Pericardium fibroblast (primary cell): ENCODE results near the gene MRPS35. TPM values are rescaled to one million over a fixed set of nuclear protein-coding genes. Genes with fewer than 3 reads are reported as not detected.

Experiments
- total RNA-seq: library from RNA; depleted of rRNA; stranded (reverse); fragments of >200 nt; gene quantifications from 2 replicates; pipeline ENCODE4 v1.2.3, GENCODE V29; 2015

Gene MRPS35
- total RNA-seq = 43.1 and 44.7 TPM in 2 replicates

DNA sequence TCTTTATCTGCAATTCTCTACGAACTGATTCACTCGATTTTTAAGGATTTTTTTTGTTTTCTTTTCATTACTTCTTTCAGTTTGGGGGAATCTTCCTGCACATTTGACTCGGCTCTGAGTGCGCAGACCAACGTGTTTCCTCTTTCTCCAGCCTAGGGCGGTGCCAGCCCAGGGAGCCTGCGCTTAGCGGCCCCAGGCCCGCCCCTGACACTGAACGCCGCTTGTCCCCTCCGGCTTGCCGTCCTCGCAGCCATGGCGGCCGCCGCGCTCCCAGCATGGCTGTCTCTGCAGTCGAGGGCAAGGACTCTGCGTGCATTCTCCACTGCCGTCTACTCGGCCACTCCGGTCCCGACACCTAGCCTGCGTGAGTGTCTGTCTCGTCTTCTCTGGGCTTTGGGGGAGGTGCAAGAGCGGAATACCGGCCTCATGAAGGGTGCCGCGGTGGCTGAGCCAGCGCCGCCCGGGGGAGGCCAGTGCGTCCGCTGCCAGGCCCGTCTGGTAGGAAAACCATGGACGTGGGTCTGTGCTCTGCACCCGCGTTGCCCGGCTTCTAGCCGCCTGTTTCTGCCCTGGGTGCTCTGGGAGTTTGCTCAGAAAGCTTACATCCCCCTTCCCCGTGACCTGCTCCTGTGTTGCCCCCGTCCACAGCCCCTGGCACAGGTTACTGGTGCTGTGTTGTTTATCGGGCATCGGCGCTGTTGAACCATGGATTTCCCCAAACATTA lies at the start of gene MRPS35:
MRPS35 (plus strand) TSS at position 241 of the 725 bp plus-strand sequence; CDS start at position 253, 12 bp downstream.

DNA sequence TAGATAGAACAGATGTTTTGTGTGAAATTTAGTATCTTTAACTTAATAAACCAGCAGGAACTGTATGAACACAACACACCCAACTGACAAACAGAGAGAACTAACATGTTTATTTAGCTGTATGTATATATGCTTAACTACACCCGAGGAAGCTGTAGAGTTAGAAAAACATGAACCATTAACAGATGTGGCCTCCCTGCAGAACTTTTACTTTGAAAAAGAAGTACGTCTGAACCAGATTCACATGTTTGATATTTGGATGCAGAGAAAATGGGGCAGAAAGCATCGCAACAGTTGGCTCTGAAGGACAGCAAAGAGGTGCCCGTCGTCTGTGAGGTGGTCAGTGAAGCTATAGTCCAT lies 14.4 kb upstream of the MRPS35 start, which contains the start of gene REP15:
REP15 (plus strand) TSS at position 155 of the 360 bp plus-strand sequence; CDS start at position 271, 116 bp downstream.

DNA sequence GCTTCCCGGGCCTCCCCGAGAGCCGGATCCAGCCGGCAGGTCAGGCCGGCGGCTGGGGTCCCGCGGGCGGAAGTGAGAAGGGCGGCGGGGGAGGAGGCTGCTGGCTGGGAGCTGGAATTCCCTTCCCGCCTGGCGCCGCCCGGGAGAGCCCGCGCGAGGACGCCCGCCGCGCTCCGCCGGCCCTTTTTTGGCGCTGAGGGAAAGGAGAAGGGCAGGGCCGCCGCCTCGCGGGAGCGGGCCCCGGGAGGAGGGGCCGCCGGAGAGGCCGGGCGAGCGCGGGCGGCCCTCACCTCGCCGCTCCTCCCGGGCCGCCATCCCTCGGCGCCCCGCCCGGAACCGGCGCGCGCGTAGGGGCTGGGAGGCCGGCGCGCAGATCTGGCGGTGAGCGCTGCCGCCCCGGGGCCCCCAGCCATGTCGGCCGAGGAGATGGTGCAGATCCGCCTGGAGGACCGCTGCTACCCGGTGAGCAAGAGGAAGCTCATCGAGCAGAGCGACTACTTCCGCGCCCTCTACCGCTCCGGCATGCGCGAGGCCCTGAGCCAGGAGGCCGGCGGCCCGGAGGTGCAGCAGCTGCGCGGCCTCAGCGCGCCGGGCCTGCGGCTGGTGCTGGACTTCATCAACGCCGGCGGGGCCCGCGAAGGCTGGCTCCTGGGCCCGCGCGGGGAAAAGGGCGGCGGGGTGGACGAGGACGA lies 69.4 kb downstream of the MRPS35 start, which contains the start of the genes KLHL42 and MANSC4:
KLHL42 (plus strand) TSS at position 314 of the 692 bp plus-strand sequence; CDS start at position 412, 98 bp downstream.
MANSC4 (minus strand) TSS at position 317 of the 692 bp plus-strand sequence. CDS start 8,960 bp downstream, outside the sequence.

Other genes starting within 250 kb of the MRPS35 start
- gene PPFIBP1, start 186.6 kb upstream of the MRPS35 start, total RNA-seq = 36.3 and 39.7 TPM in 2 replicates
- 0.82 TPM in 1 of 2 replicates, not detected in the other for gene REP15, start 14.4 kb upstream of the MRPS35 start, total RNA-seq
- 14.1 and 16.8 TPM in 2 replicates for gene KLHL42, start 69.4 kb downstream of the MRPS35 start, total RNA-seq
- gene MANSC4, start 69.4 kb downstream of the MRPS35 start, total RNA-seq = not detected in 2 replicates